Endothelial cell of umbilical vein (primary cell): ENCODE data around the gene SSR1. TPM values are rescaled to one million over a fixed set of nuclear protein-coding genes. Genes with fewer than 3 reads are reported as not detected.
A peak's percentile ranks its signal among the peaks of the same experiment; 100 is the strongest.

ENCODE experiments used
- BruUV-seq: library from RNA; stranded (reverse); fragments of 400-500 nt; replicated peaks from 2 replicates; lab custom pipeline; 2021; lab: Mats Ljungman, UMichigan
- CTCF ChIA-PET: fragments of 300-600, 350-600 bp; sonication (Branson Sonifier 250); formaldehyde crosslinking; loops from one replicate; lab custom pipeline; 2021; ENCODE audit warnings: antibody characterized with exemption, inconsistent platforms; lab: Charles Lee
- POLR2A ChIA-PET: fragments of 300-600, 350-600 bp; sonication (Branson Sonifier 250); formaldehyde crosslinking; loops from one replicate; lab custom pipeline; 2021; ENCODE audit warnings: antibody characterized with exemption, inconsistent platforms; lab: Charles Lee
- DNase-seq: peaks from one replicate; pipeline ENCODE4 v3.0.0-alpha.2; 2011; ENCODE audit warnings: low read depth, low spot score
- FAIRE-seq: peaks from 2 replicates; lab custom pipeline; 2011; peaks lifted over from hg19 to GRCh38; lab: Jason Lieb, UNC
- H2AFZ ChIP-seq: 2 replicates; pipeline ENCODE4 v1.6.0; 2012; ENCODE audit warnings: low read depth, low read length, control low read depth, inconsistent platforms
- H3K27ac ChIP-seq: 2 replicates; pipeline ENCODE4 v1.5.1; 2011; ENCODE audit warnings: low read depth, mild to moderate bottlenecking, control low read depth, low read length, moderate library complexity; ENCODE audit not compliant: insufficient read depth
- H3K27me3 ChIP-seq, 2 experiments: 2 replicates each; pipeline versions ENCODE4 v1.6.0 to v1.6.1; 2011; ENCODE audit warnings: low read length in 2 of 2, mixed read lengths in 1 of 2; ENCODE audit not compliant: control insufficient read depth in 2 of 2, insufficient read depth in 2 of 2
- H3K36me3 ChIP-seq, 2 experiments: 2 replicates in 1 of 2; 3 replicates in 1 of 2; pipeline ENCODE4 v1.5.1; 2011; ENCODE audit warnings: low read length in 2 of 2, mild to moderate bottlenecking in 1 of 2, moderate library complexity in 1 of 2; ENCODE audit not compliant: control insufficient read depth in 2 of 2, insufficient read depth in 2 of 2; ENCODE audit errors: extremely low read depth in 1 of 2
- H3K4me1 ChIP-seq: 3 replicates; pipeline ENCODE4 v1.5.1; 2011; ENCODE audit warnings: mild to moderate bottlenecking, low read length; ENCODE audit not compliant: control insufficient read depth, insufficient read depth; ENCODE audit errors: extremely low read depth
- H3K4me2 ChIP-seq: 2 replicates; pipeline ENCODE4 v1.6.1; 2011; ENCODE audit warnings: low read length, control low read depth, mixed read lengths; ENCODE audit not compliant: insufficient read depth
- H3K4me3 ChIP-seq, 3 experiments: fragments of 200-600 bp in 1 of 3; sonication (generic), shearing (Covaris generic) in 1 of 3; replicated peaks in 1 of 3; 2 replicates each; pipeline ENCODE4 v1.5.1; 2011 to 2016; ENCODE audit warnings: control low read depth in 3 of 3, low read length in 3 of 3, mild to moderate bottlenecking in 2 of 3, inconsistent platforms in 1 of 3, low read depth in 1 of 3, moderate library complexity in 1 of 3; ENCODE audit not compliant: insufficient read depth in 1 of 3
- H3K79me2 ChIP-seq: 2 replicates; pipeline ENCODE4 v1.6.0; 2012; ENCODE audit warnings: low read length, inconsistent platforms; ENCODE audit not compliant: control insufficient read depth, insufficient read depth
- H3K9ac ChIP-seq: replicated peaks from 2 replicates; pipeline ENCODE3; 2011; ENCODE audit warnings: low read length, control low read depth; ENCODE audit not compliant: insufficient read depth; ENCODE audit errors: extremely low read depth
- H3K9me1 ChIP-seq: replicated peaks from 3 replicates; pipeline ENCODE4 v1.6.0; 2011; ENCODE audit warnings: mild to moderate bottlenecking, low read length; ENCODE audit not compliant: control insufficient read depth, insufficient read depth; ENCODE audit errors: extremely low read depth
- H3K9me3 ChIP-seq: replicated peaks from 2 replicates; pipeline ENCODE4 v1.5.1; 2012; ENCODE audit warnings: low read length, inconsistent platforms; ENCODE audit not compliant: control insufficient read depth, insufficient read depth
- H4K20me1 ChIP-seq: replicated peaks from 2 replicates; pipeline ENCODE3; 2011; ENCODE audit warnings: mild to moderate bottlenecking, low read length; ENCODE audit not compliant: control insufficient read depth, insufficient read depth; ENCODE audit errors: extremely low read depth
- CTCF ChIP-seq, 2 donors: IDR thresholded peaks; 1 replicate in 1 of 2; 2 replicates in 1 of 2; pipeline ENCODE4 v1.5.1; 2011; ENCODE audit warnings: low read length in 2 of 2, mild to moderate bottlenecking in 2 of 2, moderate library complexity in 2 of 2, control low read depth in 1 of 2, inconsistent platforms in 1 of 2, low read depth in 1 of 2; ENCODE audit not compliant: insufficient read depth in 1 of 2; ENCODE audit errors: extremely low read depth in 1 of 2
- EZH2 ChIP-seq: IDR thresholded peaks from 2 replicates; pipeline ENCODE4 v1.6.1; 2012; ENCODE audit warnings: borderline replicate concordance, low read depth, mild to moderate bottlenecking, moderate library complexity, low read length, inconsistent platforms; ENCODE audit not compliant: severe bottlenecking
- FOS ChIP-seq: IDR thresholded peaks from 2 replicates; pipeline ENCODE4 v1.6.1; 2011; ENCODE audit warnings: mild to moderate bottlenecking, low read length, moderate library complexity, borderline replicate concordance; ENCODE audit not compliant: insufficient read depth
- GATA2 ChIP-seq: IDR thresholded peaks from 2 replicates; pipeline ENCODE4 v1.7.0; 2011; ENCODE audit warnings: low read depth, mild to moderate bottlenecking, moderate library complexity, mixed read lengths, low read length; ENCODE audit not compliant: insufficient read length, insufficient read depth
- JUN ChIP-seq: IDR thresholded peaks from 2 replicates; pipeline ENCODE4 v1.6.1; 2011; ENCODE audit warnings: borderline replicate concordance, low read depth; ENCODE audit not compliant: insufficient read length, insufficient read depth
- MYC ChIP-seq: IDR thresholded peaks from one replicate; pipeline ENCODE4 v1.6.1; 2011; ENCODE audit warnings: mild to moderate bottlenecking, low read depth, low read length
- POLR2A ChIP-seq: IDR thresholded peaks from 2 replicates; pipeline ENCODE4 v1.6.1; 2012; ENCODE audit warnings: low read depth, mild to moderate bottlenecking, control low read depth, low read length
- POLR2AphosphoS5 ChIP-seq: IDR thresholded peaks from 2 replicates; pipeline ENCODE4 v1.6.1; 2012; ENCODE audit warnings: low read depth, mild to moderate bottlenecking, control low read depth, low read length, moderate library complexity; ENCODE audit not compliant: insufficient read depth
- dilution Hi-C: fragments of 300-500 bp; cut with MboI; formaldehyde crosslinking; loops from one replicate; pipeline ENCODE4 v1.15.0; 2019; ENCODE audit warnings: low sequenced_read_pairs; ENCODE audit not compliant: extremely low pct_ligation_motif_present
- intact Hi-C: fragments of 100-400 bp; cut with micrococcal nuclease; formaldehyde crosslinking; loops from one replicate; pipeline ENCODE4 v1.10.0; 2022
- polyA plus RNA-seq, 4 experiments: library from polyadenylated mRNA; depleted of rRNA in 3 of 4; stranded (reverse) in 3 of 4; unstranded in 1 of 4; fragments of >200 nt; gene quantifications; 2 replicates each; pipeline versions ENCODE4 v1.2.1 to v1.2.3, GENCODE V29; 2011 to 2012; ENCODE audit warnings: missing spikeins in 1 of 4
- total RNA-seq: library from RNA; stranded (reverse); gene quantifications from 2 replicates; pipeline ENCODE4 v1.2.3, GENCODE V29; 2021
- TF ChIP-seq, protein P1 (sequence below): IDR thresholded peaks from 2 replicates; pipeline ENCODE4 v1.6.1; 2011; ENCODE audit not compliant: insufficient read depth, insufficient read length

Gene SSR1
- total and polyA plus RNA-seq, 2 donors (not counting 3 experiments of a cell fraction or from before 2014, with no cell fraction given), result 70.7 to 187 TPM

DNA sequence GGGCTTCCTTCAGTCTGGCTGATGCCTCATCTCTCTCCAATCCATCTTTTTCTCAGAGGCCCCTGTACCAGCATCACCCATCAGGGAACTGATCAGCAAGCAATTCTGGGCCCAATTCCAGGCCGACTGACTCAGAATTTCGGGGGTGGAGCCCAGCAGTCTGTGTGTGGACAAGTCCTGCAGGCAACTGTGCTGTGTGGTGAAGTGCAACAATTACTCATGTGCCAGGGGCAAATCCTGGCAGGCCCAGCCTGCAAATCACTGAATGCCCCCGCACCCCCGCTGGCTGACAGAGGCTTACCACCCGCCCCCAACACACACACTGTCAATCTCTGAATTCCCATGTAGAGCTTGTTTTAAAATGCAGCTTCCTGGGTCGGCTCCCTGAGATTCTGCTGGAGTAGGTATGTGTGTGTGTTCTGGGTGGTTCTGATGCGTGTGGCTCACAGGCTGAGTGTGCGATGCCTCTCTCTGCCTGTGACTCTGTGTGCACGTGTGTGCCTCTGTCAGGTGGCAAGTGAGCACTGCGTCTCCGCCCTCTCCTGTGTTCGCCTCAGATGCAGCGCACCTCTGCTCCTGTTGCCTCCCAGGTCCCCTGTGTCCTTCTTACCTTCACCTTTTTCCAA lies 45.4 kb downstream of the SSR1 start:
- CTCF ChIA-PET, result interaction anchor here (2.4 kb wide), 1 partner anchor 9 kb away, joined by 13 read pairs; no protein-coding TSS in a partner anchor
- H3K9ac ChIP-seq, result no peak overlapping the region
- H3K4me2 ChIP-seq, result no peak overlapping the region
- peaks cover 2% of the 10 kb centered on the region for H3K4me1 ChIP-seq
- H4K20me1 ChIP-seq, result no peaks in the 10 kb centered on the region
- no peaks in the 10 kb centered on the region for H3K79me2 ChIP-seq
- no peaks in the 10 kb centered on the region for H3K9me1 ChIP-seq
- H3K27me3 ChIP-seq, result peaks cover 0 to 3% of the 10 kb centered on the region in 2 experiments
- H3K9me3 ChIP-seq, result no peaks in the 10 kb centered on the region
- peak; percentile 73 for DNase-seq
- intact Hi-C loops (no loop called here), dilution Hi-C loops (no loop called here)
- H3K27ac ChIP-seq, result no peak overlapping the region
- no peaks in the 10 kb centered on the region for H3K36me3 ChIP-seq
- POLR2A ChIA-PET, result no interaction called here
- FAIRE-seq, result peak; percentile 74
- no peak overlapping the region for H2AFZ ChIP-seq
- no TSS peak for BruUV-seq
- TF ChIP-seq EZH2 (no peak), GATA2 (no peak), FOS (peak; percentile 58), MYC (no peak), CTCF (IDR thresholded peaks at IDR 0.05; ENCODE audit: extremely low read depth in 1 of 2, insufficient read depth in 1 of 2, low read depth in 1 of 2, low read length in 2 of 2) (no peak), JUN (peak; percentile 7), POLR2AphosphoS5 (no peak), POLR2A (no peak)
- TF ChIP-seq, protein P1, sequence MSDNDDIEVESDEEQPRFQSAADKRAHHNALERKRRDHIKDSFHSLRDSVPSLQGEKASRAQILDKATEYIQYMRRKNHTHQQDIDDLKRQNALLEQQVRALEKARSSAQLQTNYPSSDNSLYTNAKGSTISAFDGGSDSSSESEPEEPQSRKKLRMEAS, result no peak
- H3K4me3 ChIP-seq, result no peak overlapping the region
